Measurements from ENCODE around the gene MYOM1.
A peak's percentile ranks its signal among the peaks of the same experiment; 100 is the strongest.

Gene MYOM1

DNA sequence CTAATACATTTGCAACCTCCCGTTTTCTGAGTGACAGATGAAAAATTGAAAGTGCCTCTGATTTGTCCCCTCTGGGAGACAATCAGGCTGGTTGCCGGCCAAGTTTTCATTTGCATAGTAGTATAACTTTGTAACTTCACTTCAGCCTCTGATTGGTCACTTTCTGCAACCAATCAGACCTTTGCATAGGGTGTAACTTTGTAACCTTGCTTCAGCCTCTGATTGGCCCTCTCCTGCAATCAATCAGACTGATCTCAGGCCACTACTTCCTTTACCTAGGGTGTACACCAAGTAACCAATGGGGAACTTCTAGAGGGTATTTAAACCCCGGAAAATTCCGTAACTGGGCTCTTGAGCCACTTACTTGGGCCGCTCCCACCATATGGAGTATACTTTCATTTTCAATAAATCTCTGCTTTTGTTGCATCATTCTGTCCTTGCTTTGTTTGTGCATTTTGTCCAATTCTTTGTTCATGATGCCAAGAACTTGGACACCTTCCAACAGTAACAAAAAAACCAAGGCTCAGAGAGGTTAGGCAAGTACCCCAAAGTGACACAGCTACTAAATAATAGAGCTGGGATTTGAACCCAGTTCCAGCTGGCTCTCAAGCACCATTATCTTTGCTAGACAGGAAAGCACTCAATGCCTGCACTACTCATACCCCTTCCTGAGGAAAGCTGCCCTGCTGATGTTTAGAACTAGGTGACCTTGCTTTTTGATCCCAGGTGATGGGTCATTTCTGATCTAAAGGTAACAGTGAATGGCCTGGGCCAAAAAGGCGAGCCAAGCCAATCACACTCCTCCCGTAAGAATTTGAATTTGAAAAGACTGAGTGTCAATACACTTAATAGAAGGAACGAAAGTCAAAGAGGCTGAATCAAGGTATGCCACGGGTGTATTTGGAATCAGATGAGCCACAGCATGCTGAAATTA, 10.9 kb upstream of the MYOM1 start:
- Histone ChIP-seq H3K4ac (ENCODE audit: low read depth, low read length) (no peak overlapping the region), H3K27ac (ENCODE audit: low read depth, low read length) (no peak overlapping the region), H3K23ac (ENCODE audit: low read length) (no peak overlapping the region), H3K9ac (ENCODE audit: low read length) (no peak overlapping the region), H3K18ac (ENCODE audit: low read length) (no peak overlapping the region), H3K56ac (ENCODE audit: low read length) (no peak overlapping the region), H3K27me3 (ENCODE audit: insufficient read depth, low read length, poor library complexity) (no peaks in the 10 kb centered on the region), H2BK15ac (replicated peaks; ENCODE audit: low read depth) (no peak overlapping the region), H4K8ac (ENCODE audit: low read depth, low read length) (no peak overlapping the region), H2AK5ac (ENCODE audit: low read length) (no peak overlapping the region), H4K5ac (ENCODE audit: low read length) (no peak overlapping the region), H3K79me2 (ENCODE audit: control insufficient read depth, insufficient read depth, low read length) (no peaks in the 10 kb centered on the region), H3K79me1 (ENCODE audit: low read length) (no peaks in the 10 kb centered on the region), H3K4me2 (ENCODE audit: low read length) (no peak overlapping the region), H3K36me3 (ENCODE audit: control insufficient read depth, insufficient read depth, low read length) (no peaks in the 10 kb centered on the region), H2BK5ac (ENCODE audit: low read length) (no peak overlapping the region), H3K4me3 (ENCODE audit: low read length) (no peak overlapping the region), H2BK120ac (ENCODE audit: low read depth, low read length) (no peak overlapping the region), H3K4me1 (ENCODE audit: control insufficient read depth, low read depth, low read length) (no peaks in the 10 kb centered on the region)
- DNase-seq = peak; percentile 57
- no CpG with 5 or more reads among the region's 9 CpGs for WGBS (ENCODE audit: extremely low coverage, insufficient coverage, low lambda C conversion rate)

- Histone ChIP-seq H3K56ac (ENCODE audit: low read length) (no peak overlapping the region), H3K4me2 (ENCODE audit: low read length) (no peak overlapping the region), H3K4me3 (ENCODE audit: low read length) (no peak overlapping the region), H2BK15ac (replicated peaks; ENCODE audit: low read depth) (no peak overlapping the region), H3K27ac (ENCODE audit: low read depth, low read length) (no peak overlapping the region), H3K27me3 (ENCODE audit: insufficient read depth, low read length, poor library complexity) (no peaks in the 10 kb centered on the region), H3K4ac (ENCODE audit: low read depth, low read length) (no peak overlapping the region), H3K18ac (ENCODE audit: low read length) (no peak overlapping the region), H3K79me1 (ENCODE audit: low read length) (no peaks in the 10 kb centered on the region), H2AK5ac (ENCODE audit: low read length) (no peak overlapping the region), H3K4me1 (ENCODE audit: control insufficient read depth, low read depth, low read length) (no peaks in the 10 kb centered on the region), H3K79me2 (ENCODE audit: control insufficient read depth, insufficient read depth, low read length) (no peaks in the 10 kb centered on the region), H3K23ac (ENCODE audit: low read length) (no peak overlapping the region), H4K8ac (ENCODE audit: low read depth, low read length) (no peak overlapping the region), H4K5ac (ENCODE audit: low read length) (no peak overlapping the region), H2BK5ac (ENCODE audit: low read length) (no peak overlapping the region), H3K9ac (ENCODE audit: low read length) (no peak overlapping the region), H3K36me3 (ENCODE audit: control insufficient read depth, insufficient read depth, low read length) (no peaks in the 10 kb centered on the region), H2BK120ac (ENCODE audit: low read depth, low read length) (no peak overlapping the region)
- WGBS (ENCODE audit: extremely low coverage, insufficient coverage, low lambda C conversion rate) = no CpG with 5 or more reads among the region's 6 CpGs
- no peak for DNase-seq
These were observed 6.3 kb upstream of the MYOM1 start for GRCh38 chr18:3226048-3226447.

DNA sequence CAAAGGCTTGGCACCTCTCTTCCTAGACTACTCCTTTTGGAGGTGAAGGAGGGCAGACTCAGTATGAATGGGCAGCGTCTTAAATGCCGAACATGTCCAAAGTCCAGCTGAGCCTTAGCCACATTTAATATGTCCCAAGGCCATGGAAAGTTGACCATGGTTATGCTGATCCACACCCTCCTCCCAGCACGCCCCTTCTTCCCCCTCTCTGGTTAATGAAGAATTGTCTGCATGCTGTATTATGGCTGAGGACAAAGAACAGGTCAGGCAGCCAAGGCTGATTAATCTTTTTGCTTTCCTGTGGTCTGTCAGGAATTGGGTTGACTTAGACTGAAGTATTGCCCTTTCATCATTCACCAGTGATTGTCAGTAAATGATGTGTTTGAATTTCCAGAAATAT, 5.8 kb upstream of the MYOM1 start:
- H3K36me3 ChIP-seq (ENCODE audit: control insufficient read depth, insufficient read depth, low read length) = no peaks in the 10 kb centered on the region
- no peaks in the 10 kb centered on the region for H3K4me1 ChIP-seq (ENCODE audit: control insufficient read depth, low read depth, low read length)
- no peaks in the 10 kb centered on the region for H3K79me2 ChIP-seq (ENCODE audit: control insufficient read depth, insufficient read depth, low read length)
- no peak overlapping the region for H2AK5ac ChIP-seq (ENCODE audit: low read length)
- no peak overlapping the region for H3K23ac ChIP-seq (ENCODE audit: low read length)
- H4K5ac ChIP-seq (ENCODE audit: low read length) = no peak overlapping the region
- WGBS (ENCODE audit: extremely low coverage, insufficient coverage, low lambda C conversion rate) = no CpG with 5 or more reads among the region's 3 CpGs
- no peak overlapping the region for H2BK15ac ChIP-seq (replicated peaks; ENCODE audit: low read depth)
- no peak overlapping the region for H2BK5ac ChIP-seq (ENCODE audit: low read length)
- H3K27ac ChIP-seq (ENCODE audit: low read depth, low read length) = no peak overlapping the region
- H3K4me3 ChIP-seq (ENCODE audit: low read length) = no peak overlapping the region
- H3K27me3 ChIP-seq (ENCODE audit: insufficient read depth, low read length, poor library complexity) = no peaks in the 10 kb centered on the region
- H2BK120ac ChIP-seq (ENCODE audit: low read depth, low read length) = no peak overlapping the region
- no peaks in the 10 kb centered on the region for H3K79me1 ChIP-seq (ENCODE audit: low read length)
- H3K18ac ChIP-seq (ENCODE audit: low read length) = no peak overlapping the region
- H3K56ac ChIP-seq (ENCODE audit: low read length) = no peak overlapping the region
- no peak overlapping the region for H3K9ac ChIP-seq (ENCODE audit: low read length)
- no peak for DNase-seq
- no peak overlapping the region for H4K8ac ChIP-seq (ENCODE audit: low read depth, low read length)
- no peak overlapping the region for H3K4ac ChIP-seq (ENCODE audit: low read depth, low read length)
- no peak overlapping the region for H3K4me2 ChIP-seq (ENCODE audit: low read length)

GRCh38 chr18:3224223-3224622, 4.5 kb upstream of the MYOM1 start:
- Histone ChIP-seq H3K18ac (ENCODE audit: low read length) (no peak overlapping the region), H3K27ac (ENCODE audit: low read depth, low read length) (no peak overlapping the region), H3K4ac (ENCODE audit: low read depth, low read length) (no peak overlapping the region), H3K4me2 (ENCODE audit: low read length) (no peak overlapping the region), H3K79me2 (ENCODE audit: control insufficient read depth, insufficient read depth, low read length) (no peaks in the 10 kb centered on the region), H3K23ac (ENCODE audit: low read length) (no peak overlapping the region), H3K9ac (ENCODE audit: low read length) (no peak overlapping the region), H3K79me1 (ENCODE audit: low read length) (no peaks in the 10 kb centered on the region), H2BK15ac (replicated peaks; ENCODE audit: low read depth) (no peak overlapping the region), H3K27me3 (ENCODE audit: insufficient read depth, low read length, poor library complexity) (no peaks in the 10 kb centered on the region), H2BK5ac (ENCODE audit: low read length) (no peak overlapping the region), H2BK120ac (ENCODE audit: low read depth, low read length) (no peak overlapping the region), H2AK5ac (ENCODE audit: low read length) (no peak overlapping the region), H3K4me3 (ENCODE audit: low read length) (no peak overlapping the region), H3K56ac (ENCODE audit: low read length) (no peak overlapping the region), H4K5ac (ENCODE audit: low read length) (no peak overlapping the region), H4K8ac (ENCODE audit: low read depth, low read length) (no peak overlapping the region), H3K4me1 (ENCODE audit: control insufficient read depth, low read depth, low read length) (no peaks in the 10 kb centered on the region), H3K36me3 (ENCODE audit: control insufficient read depth, insufficient read depth, low read length) (no peaks in the 10 kb centered on the region)
- no peak for DNase-seq
- WGBS (ENCODE audit: extremely low coverage, insufficient coverage, low lambda C conversion rate) = no CpG with 5 or more reads among the region's 3 CpGs

- H3K9ac ChIP-seq (ENCODE audit: low read length) = no peak overlapping the region
- H3K18ac ChIP-seq (ENCODE audit: low read length) = no peak overlapping the region
- no peak overlapping the region for H3K4me2 ChIP-seq (ENCODE audit: low read length)
- H4K5ac ChIP-seq (ENCODE audit: low read length) = no peak overlapping the region
- H2BK15ac ChIP-seq (replicated peaks; ENCODE audit: low read depth) = no peak overlapping the region
- H3K56ac ChIP-seq (ENCODE audit: low read length) = no peak overlapping the region
- no peak overlapping the region for H3K23ac ChIP-seq (ENCODE audit: low read length)
- no peak overlapping the region for H2BK120ac ChIP-seq (ENCODE audit: low read depth, low read length)
- no peaks in the 10 kb centered on the region for H3K79me1 ChIP-seq (ENCODE audit: low read length)
- no peaks in the 10 kb centered on the region for H3K79me2 ChIP-seq (ENCODE audit: control insufficient read depth, insufficient read depth, low read length)
- H2BK5ac ChIP-seq (ENCODE audit: low read length) = no peak overlapping the region
- no peak overlapping the region for H3K4ac ChIP-seq (ENCODE audit: low read depth, low read length)
- no peak for DNase-seq
- no peaks in the 10 kb centered on the region for H3K36me3 ChIP-seq (ENCODE audit: control insufficient read depth, insufficient read depth, low read length)
- H3K27ac ChIP-seq (ENCODE audit: low read depth, low read length) = no peak overlapping the region
- H2AK5ac ChIP-seq (ENCODE audit: low read length) = no peak overlapping the region
- no CpG with 5 or more reads among the region's 1 CpG for WGBS (ENCODE audit: extremely low coverage, insufficient coverage, low lambda C conversion rate)
- no peaks in the 10 kb centered on the region for H3K4me1 ChIP-seq (ENCODE audit: control insufficient read depth, low read depth, low read length)
- H3K4me3 ChIP-seq (ENCODE audit: low read length) = no peak overlapping the region
- no peaks in the 10 kb centered on the region for H3K27me3 ChIP-seq (ENCODE audit: insufficient read depth, low read length, poor library complexity)
- no peak overlapping the region for H4K8ac ChIP-seq (ENCODE audit: low read depth, low read length)
These were observed 3.6 kb upstream of the MYOM1 start for GRCh38 chr18:3223356-3223755.

GRCh38 chr18:3221496-3221895, 1.7 kb upstream of the MYOM1 start:
- Histone ChIP-seq H3K4ac (ENCODE audit: low read depth, low read length) (no peak overlapping the region), H3K79me2 (ENCODE audit: control insufficient read depth, insufficient read depth, low read length) (no peaks in the 10 kb centered on the region), H3K4me1 (ENCODE audit: control insufficient read depth, low read depth, low read length) (no peaks in the 10 kb centered on the region), H3K9ac (ENCODE audit: low read length) (no peak overlapping the region), H2BK5ac (ENCODE audit: low read length) (no peak overlapping the region), H3K79me1 (ENCODE audit: low read length) (no peaks in the 10 kb centered on the region), H4K8ac (ENCODE audit: low read depth, low read length) (no peak overlapping the region), H3K18ac (ENCODE audit: low read length) (no peak overlapping the region), H3K36me3 (ENCODE audit: control insufficient read depth, insufficient read depth, low read length) (no peaks in the 10 kb centered on the region), H3K23ac (ENCODE audit: low read length) (no peak overlapping the region), H3K27me3 (ENCODE audit: insufficient read depth, low read length, poor library complexity) (no peaks in the 10 kb centered on the region), H3K56ac (ENCODE audit: low read length) (no peak overlapping the region), H2AK5ac (ENCODE audit: low read length) (no peak overlapping the region), H3K4me3 (ENCODE audit: low read length) (no peak overlapping the region), H3K27ac (ENCODE audit: low read depth, low read length) (no peak overlapping the region), H2BK15ac (replicated peaks; ENCODE audit: low read depth) (no peak overlapping the region), H2BK120ac (ENCODE audit: low read depth, low read length) (no peak overlapping the region), H4K5ac (ENCODE audit: low read length) (no peak overlapping the region), H3K4me2 (ENCODE audit: low read length) (no peak overlapping the region)
- WGBS (ENCODE audit: extremely low coverage, insufficient coverage, low lambda C conversion rate) = no CpG with 5 or more reads among the region's 6 CpGs
- DNase-seq = no peak

Measured in mesendoderm (in vitro differentiated cells).